ENCODE results near the gene POPDC3. TPM values are rescaled to one million over a fixed set of nuclear protein-coding genes. Genes with fewer than 3 reads are reported as not detected.

The POPDC3 gene
- total and polyA plus RNA-seq, 10 donors = 0.08 to 0.24 TPM; not detected in 8

DNA sequence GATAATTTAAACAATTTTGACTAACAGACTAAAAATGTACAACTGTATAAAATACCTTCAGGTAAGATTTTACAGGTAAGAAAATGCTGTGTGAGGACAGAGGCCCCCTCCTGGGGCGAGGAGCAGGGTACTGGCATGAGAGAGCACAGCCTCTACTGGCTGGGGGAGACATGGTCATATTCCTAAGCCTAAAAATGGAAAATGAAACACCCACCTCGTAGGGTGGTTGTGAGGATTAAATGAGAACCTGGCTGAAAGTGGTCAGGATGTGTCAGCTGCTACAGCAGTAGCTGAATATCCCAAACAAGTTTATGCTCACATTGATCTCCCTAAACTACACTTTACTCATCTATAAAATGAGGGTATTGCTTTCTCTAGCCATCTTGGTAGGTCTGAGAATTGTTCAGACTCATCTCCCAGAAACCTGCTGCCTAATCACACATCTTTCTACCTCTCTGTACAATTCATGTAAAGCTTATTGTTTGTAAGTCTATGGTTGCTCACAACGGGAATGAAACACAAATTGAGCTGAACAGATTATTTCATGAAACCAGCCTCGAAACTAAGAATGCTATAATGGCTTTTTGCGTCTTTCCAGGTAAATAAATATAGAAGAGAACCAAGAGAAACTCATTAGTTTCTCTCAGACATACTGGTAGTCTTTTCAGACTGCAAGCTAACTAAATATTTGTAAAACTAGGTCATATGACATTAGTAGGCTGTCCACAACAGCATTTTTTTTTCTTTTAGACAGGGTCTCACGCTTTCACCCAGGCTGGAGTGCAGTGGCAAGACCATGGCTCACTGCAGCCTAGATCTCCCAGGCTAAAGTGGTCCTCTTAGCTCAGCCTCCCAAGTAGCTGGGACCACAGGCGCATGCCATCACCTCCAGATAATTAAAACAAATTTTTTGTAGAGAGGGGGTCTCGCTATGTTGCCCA lies 69.6 kb downstream of the POPDC3 start:
- TF ChIP-seq POLR2AphosphoS5 (IDR thresholded peaks at IDR 0.05) (no peak), CTCF (IDR thresholded peaks at IDR 0.05 in 8 of 11, conservative IDR thresholded peaks at IDR 0.05 in 3 of 11) (no peak), POLR2A (IDR thresholded peaks at IDR 0.05) (no peak)
- no peaks in the 10 kb centered on the region for H3K9me3 ChIP-seq
- H3K36me3 ChIP-seq = no peaks in the 10 kb centered on the region
- H3K27me3 ChIP-seq (replicated peaks in 1 of 7) = peaks cover 0 to 10% (median 0%) of the 10 kb centered on the region in 7 donors
- intact Hi-C loops (cut with DNase I; ENCODE audit: low total_unique reads) = no loop called here
- H3K27ac ChIP-seq = no peak overlapping the region
- WGBS, 5 donors = 65 to 80% (median 68%) methylated on average over 8 of the region's 8 CpGs
- no peak overlapping the region for H3K4me3 ChIP-seq
- no peak for DNase-seq
- H3K4me1 ChIP-seq = no peaks in the 10 kb centered on the region

DNA sequence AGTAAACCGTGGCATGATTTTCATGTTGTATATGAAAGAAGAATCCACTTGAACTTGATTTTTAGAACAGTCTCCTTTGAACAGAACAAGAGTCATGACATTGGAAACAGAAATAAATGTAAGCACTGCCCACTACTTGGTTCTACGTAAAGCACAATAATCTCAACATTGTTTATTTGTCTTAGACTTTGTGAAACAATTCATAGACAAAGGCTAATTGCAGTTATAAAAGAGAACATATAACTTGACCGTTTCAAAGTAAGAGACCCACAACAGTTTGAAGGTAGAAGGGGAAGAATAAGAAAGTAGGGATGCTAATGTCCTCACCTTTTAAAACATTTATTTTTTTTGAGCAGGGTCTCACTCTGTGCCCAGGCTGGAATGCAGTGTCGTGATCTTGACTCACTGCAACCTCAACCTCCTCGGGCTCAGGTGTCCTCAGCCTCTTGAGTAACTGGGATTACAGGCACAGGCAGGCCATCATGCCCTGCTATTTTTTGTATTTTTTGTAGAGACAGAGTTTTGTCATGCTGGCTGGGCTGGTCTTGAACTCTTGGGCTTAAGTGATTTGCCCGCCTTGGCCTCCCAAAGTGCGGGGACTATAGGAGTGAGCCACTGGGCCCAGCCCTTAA lies 71.1 kb downstream of the POPDC3 start:
- TF ChIP-seq POLR2A (IDR thresholded peaks at IDR 0.05) = no peak
- Histone ChIP-seq H3K4me3 (no peak overlapping the region), H3K4me1 (no peaks in the 10 kb centered on the region), H3K27ac (no peak overlapping the region), H3K36me3 (no peaks in the 10 kb centered on the region), H3K9me3 (no peaks in the 10 kb centered on the region), H3K27me3 (replicated peaks in 1 of 7) (peaks cover 0 to 12% (median 0%) of the 10 kb centered on the region in 7 donors)
- intact Hi-C loops (cut with DNase I; ENCODE audit: low total_unique reads) = no loop called here
- WGBS, 5 donors = 81 to 96% (median 83%) methylated on average over 7 of the region's 7 CpGs
- no peak for DNase-seq

Other genes starting within 250 kb of the POPDC3 start
- not detected for gene LIN28B, start 222.9 kb downstream of the POPDC3 start, total RNA-seq
- not detected for gene LIN28B, start 222.9 kb downstream of the POPDC3 start, polyA plus RNA-seq
- gene PREP, start 223.1 kb upstream of the POPDC3 start, total RNA-seq = 10 to 100 TPM; 17.4 to 22.9 (median 20.3) TPM
- 10 to 100 TPM in 2 of 3 donors, 1 to 10 TPM in 1; 9.8 to 13.2 (median 13.1) TPM for gene PREP, start 223.1 kb upstream of the POPDC3 start, polyA plus RNA-seq